OCI-LY1 (cell line): ENCODE results near the gene TTL.

ENCODE experiments used
- CTCF ChIP-seq: fragments of 200-600 bp; sonication (generic), shearing (Covaris generic); IDR thresholded peaks from 2 replicates; pipeline ENCODE4 v1.5.1; 2017; ENCODE audit warnings: mild to moderate bottlenecking, antibody characterized with exemption, low read length, moderate library complexity, mixed read lengths
- EZH2 ChIP-seq: fragments of 200-600 bp; sonication (generic), shearing (Covaris generic); IDR thresholded peaks from 2 replicates; pipeline ENCODE4 v1.8.0; 2017; ENCODE audit warnings: borderline replicate concordance, mixed run types, mild to moderate bottlenecking, antibody characterized with exemption, low read length, moderate library complexity, mixed read lengths

DNA sequence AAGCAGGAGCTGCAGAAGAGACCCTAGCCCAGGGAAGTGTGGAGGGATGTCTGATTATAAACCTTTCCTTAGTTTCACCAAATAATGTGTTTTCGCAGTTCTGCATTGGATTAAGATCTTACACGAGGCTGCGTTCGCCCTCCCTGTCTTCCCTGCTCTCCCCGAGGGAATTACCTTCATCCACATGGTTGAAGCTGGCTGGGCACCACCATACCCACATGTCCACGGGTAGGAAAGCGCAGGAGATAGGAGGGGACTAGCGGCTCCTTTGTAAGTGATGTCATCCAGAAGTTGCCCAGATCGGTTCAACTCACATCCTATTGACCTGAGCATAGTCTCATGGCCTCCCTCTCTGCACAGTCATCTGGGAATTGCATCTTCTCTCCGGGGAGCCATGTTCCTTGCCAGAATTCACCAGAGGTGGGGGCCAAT, 1.1 kb downstream of the TTL start:
- TF ChIP-seq CTCF (no peak), EZH2 (no peak)
